Neuronal stem cell (in vitro differentiated cells): ENCODE results near the gene ZNF106. TPM values are rescaled to one million over a fixed set of nuclear protein-coding genes. Genes with fewer than 3 reads are reported as not detected.

Source experiments
- DNase-seq: peaks from one replicate; pipeline ENCODE4 v3.0.0-alpha.2; 2013; ENCODE audit warnings: low spot score
- H2AFZ ChIP-seq: one replicate; pipeline ENCODE4 v1.6.1; 2013; ENCODE audit warnings: mild to moderate bottlenecking, low read length, inconsistent platforms
- H2AK5ac ChIP-seq: 2 replicates; pipeline ENCODE4 v1.6.1; 2013; ENCODE audit warnings: low read depth, mild to moderate bottlenecking, inconsistent platforms, low read length, moderate library complexity, mixed read lengths
- H2BK120ac ChIP-seq: 2 replicates; pipeline ENCODE4 v1.6.1; 2013; ENCODE audit warnings: low read depth, mild to moderate bottlenecking, inconsistent platforms, low read length, moderate library complexity, mixed read lengths
- H2BK12ac ChIP-seq: one replicate; pipeline ENCODE4 v1.6.1; 2013; ENCODE audit warnings: low read length, inconsistent platforms
- H2BK15ac ChIP-seq: 2 replicates; pipeline ENCODE4 v1.6.1; 2013; ENCODE audit warnings: mild to moderate bottlenecking, low read length, inconsistent platforms, mixed read lengths
- H2BK5ac ChIP-seq: one replicate; pipeline ENCODE4 v1.6.1; 2013; ENCODE audit warnings: inconsistent platforms, mild to moderate bottlenecking, low read length, moderate library complexity
- H3K14ac ChIP-seq: one replicate; pipeline ENCODE4 v1.6.1; 2013; ENCODE audit warnings: low read length, inconsistent platforms
- H3K18ac ChIP-seq: 2 replicates; pipeline ENCODE4 v1.6.1; 2013; ENCODE audit warnings: low read length, inconsistent platforms
- H3K23ac ChIP-seq: 2 replicates; pipeline ENCODE4 v1.6.1; 2013; ENCODE audit warnings: low read depth, mild to moderate bottlenecking, mixed read lengths, low read length, inconsistent platforms; ENCODE audit not compliant: poor library complexity
- H3K27ac ChIP-seq: replicated peaks from 3 replicates; pipeline ENCODE4 v1.5.1; 2013; ENCODE audit warnings: low read length, inconsistent platforms
- H3K27me3 ChIP-seq, 3 experiments: 2 replicates each; pipeline ENCODE4 v1.6.1; 2013; ENCODE audit warnings: low read length in 3 of 3, mild to moderate bottlenecking in 2 of 3, inconsistent platforms in 1 of 3, low read depth in 1 of 3, mixed read lengths in 1 of 3, moderate library complexity in 1 of 3; ENCODE audit not compliant: control insufficient read depth in 3 of 3, insufficient read depth in 3 of 3
- H3K36me3 ChIP-seq, 2 donors: replicated peaks in 1 of 2; 2 replicates each; pipeline ENCODE4 v1.6.1; 2013; ENCODE audit warnings: low read length in 2 of 2; ENCODE audit not compliant: control insufficient read depth in 2 of 2, insufficient read depth in 2 of 2
- H3K4ac ChIP-seq: 2 replicates; pipeline ENCODE4 v1.6.1; 2013; ENCODE audit warnings: inconsistent platforms, mild to moderate bottlenecking, low read length, moderate library complexity
- H3K4me1 ChIP-seq, 2 donors: 1 replicate in 1 of 2; 2 replicates in 1 of 2; pipeline ENCODE4 v1.6.1; 2013; ENCODE audit warnings: low read length in 2 of 2, low read depth in 1 of 2; ENCODE audit not compliant: control insufficient read depth in 2 of 2, insufficient read depth in 1 of 2
- H3K4me2 ChIP-seq: one replicate; pipeline ENCODE4 v1.6.1; 2013; ENCODE audit warnings: mild to moderate bottlenecking, low read length, inconsistent platforms; ENCODE audit not compliant: insufficient read depth, poor library complexity, severe bottlenecking
- H3K4me3 ChIP-seq, 2 donors: 2 replicates each; pipeline ENCODE4 v1.5.1; 2013; ENCODE audit warnings: low read length in 2 of 2, mild to moderate bottlenecking in 2 of 2, inconsistent platforms in 1 of 2, moderate library complexity in 1 of 2
- H3K79me1 ChIP-seq: one replicate; pipeline ENCODE4 v1.6.1; 2013; ENCODE audit warnings: low read depth, mild to moderate bottlenecking, inconsistent platforms, low read length, moderate library complexity
- H3K9ac ChIP-seq: one replicate; pipeline ENCODE4 v1.6.1; 2013; ENCODE audit warnings: mild to moderate bottlenecking, low read depth, low read length, inconsistent platforms; ENCODE audit not compliant: poor library complexity
- H3K9me3 ChIP-seq, 2 donors: replicated peaks in 1 of 2; 2 replicates each; pipeline versions ENCODE3 to v1.6.1; 2013; ENCODE audit warnings: low read length in 2 of 2, mild to moderate bottlenecking in 2 of 2, inconsistent platforms in 1 of 2, low read depth in 1 of 2, mixed read lengths in 1 of 2, moderate library complexity in 1 of 2; ENCODE audit not compliant: control insufficient read depth in 2 of 2, insufficient read depth in 1 of 2
- H4K8ac ChIP-seq: one replicate; pipeline ENCODE4 v1.6.1; 2013; ENCODE audit warnings: low read depth, mild to moderate bottlenecking, inconsistent platforms, low read length, moderate library complexity
- H4K91ac ChIP-seq: one replicate; pipeline ENCODE4 v1.6.1; 2013; ENCODE audit warnings: low read length, low read depth, mild to moderate bottlenecking, inconsistent platforms; ENCODE audit not compliant: poor library complexity
- WGBS, 2 donors: extraction: QIAGEN DNeasy Blood & Tissue Kit; methylation state at CpG; one replicate each; pipeline ENCODE4 v1.1.7; 2013; ENCODE audit warnings: missing lambda C conversion rate in 2 of 2, mixed read lengths in 1 of 2; ENCODE audit not compliant: insufficient read length in 2 of 2, insufficient replicate concordance in 1 of 2; ENCODE audit errors: extremely low coverage in 2 of 2; 5-methylcytosine and 5-hydroxymethylcytosine counted together
- polyA plus RNA-seq, 2 experiments: library from polyadenylated mRNA; stranded (reverse); fragments of 200-250 nt; gene quantifications; one replicate each; pipeline ENCODE4 v1.2.3, GENCODE V29; 2013

ZNF106 gene
- 22.2 TPM for polyA plus RNA-seq (2013, experiment 1 of 2)
- polyA plus RNA-seq (2013, experiment 2 of 2): 22.4 TPM

GRCh38 chr15:42490671-42491538 lies at the start of gene ZNF106:
Gene ZNF106 (minus strand): TSS chr15:42491141. CDS start chr15:42472289, 18,852 bp downstream.
- Histone ChIP-seq H2BK12ac (no peak within 1 kb of the TSS), H2AFZ (peak within 1 kb of the TSS; percentile 96), H3K18ac (peak within 1 kb of the TSS; percentile 89), H3K79me1 (peaks cover 2% of the 10 kb centered on the region), H3K27me3 (no peaks in the 10 kb centered on the region), H3K23ac (peak within 1 kb of the TSS; percentile 81), H3K9ac (peak within 1 kb of the TSS; percentile 92), H3K4me3 (peak within 1 kb of the TSS; percentile 82 to 95), H4K91ac (no peak within 1 kb of the TSS), H3K4ac (no peak within 1 kb of the TSS), H3K36me3 (no peaks in the 10 kb centered on the region), H3K4me2 (peak within 1 kb of the TSS; percentile 64), H2AK5ac (no peak within 1 kb of the TSS), H3K27ac (peak within 1 kb of the TSS; percentile 81), H4K8ac (no peak within 1 kb of the TSS), H2BK5ac (peak within 1 kb of the TSS; percentile 33), H2BK15ac (no peak within 1 kb of the TSS), H3K14ac (peak within 1 kb of the TSS; percentile 39), H3K4me1 (peaks cover 1 to 5% of the 10 kb centered on the region in 2 donors), H2BK120ac (no peak within 1 kb of the TSS), H3K9me3 (no peaks in the 10 kb centered on the region)
- no CpG with 5 or more reads among the region's 51 CpGs for WGBS, 2 donors
- DNase-seq: peak; percentile 90

- H2BK5ac ChIP-seq: no peak overlapping the region
- DNase-seq: no peak
- no peak overlapping the region for H3K14ac ChIP-seq
- H2BK15ac ChIP-seq: no peak overlapping the region
- no peak overlapping the region for H2BK12ac ChIP-seq
- WGBS, 2 donors: no CpG with 5 or more reads among the region's 1 CpG
- H3K9me3 ChIP-seq: no peaks in the 10 kb centered on the region
- no peak overlapping the region for H4K91ac ChIP-seq
- peaks cover 0 to 91% of the 10 kb centered on the region in 2 donors for H3K36me3 ChIP-seq
- H3K18ac ChIP-seq: no peak overlapping the region
- H3K4ac ChIP-seq: no peak overlapping the region
- H3K4me1 ChIP-seq: no peaks in the 10 kb centered on the region
- H3K4me3 ChIP-seq: no peak overlapping the region
- H2AK5ac ChIP-seq: no peak overlapping the region
- no peak overlapping the region for H3K4me2 ChIP-seq
- no peaks in the 10 kb centered on the region for H3K79me1 ChIP-seq
- H2AFZ ChIP-seq: no peak overlapping the region
- H3K23ac ChIP-seq: no peak overlapping the region
- H3K27me3 ChIP-seq: no peaks in the 10 kb centered on the region
- H3K9ac ChIP-seq: no peak overlapping the region
- no peak overlapping the region for H3K27ac ChIP-seq
- H2BK120ac ChIP-seq: no peak overlapping the region
- no peak overlapping the region for H4K8ac ChIP-seq
Observed at GRCh38 chr15:42533246-42533645, 42.3 kb upstream of the ZNF106 start.

- Histone ChIP-seq H3K4me3 (no peak overlapping the region), H2BK5ac (no peak overlapping the region), H3K23ac (no peak overlapping the region), H4K8ac (no peak overlapping the region), H2BK12ac (no peak overlapping the region), H3K27me3 (no peaks in the 10 kb centered on the region), H3K4ac (no peak overlapping the region), H2BK120ac (no peak overlapping the region), H3K79me1 (no peaks in the 10 kb centered on the region), H3K27ac (no peak overlapping the region), H3K4me2 (no peak overlapping the region), H2AK5ac (no peak overlapping the region), H3K14ac (no peak overlapping the region), H4K91ac (no peak overlapping the region), H3K36me3 (peaks cover 0 to 76% of the 10 kb centered on the region in 2 donors), H2BK15ac (no peak overlapping the region), H3K4me1 (no peaks in the 10 kb centered on the region), H2AFZ (no peak overlapping the region), H3K18ac (no peak overlapping the region), H3K9ac (no peak overlapping the region), H3K9me3 (no peaks in the 10 kb centered on the region)
- WGBS, 2 donors: no CpG with 5 or more reads among the region's 3 CpGs
- no peak for DNase-seq
Observed at GRCh38 chr15:42528970-42529369, 38.0 kb upstream of the ZNF106 start.

GRCh38 chr15:42523331-42523730 lies 32.4 kb upstream of the ZNF106 start:
- Histone ChIP-seq H2AFZ (no peak overlapping the region), H3K23ac (no peak overlapping the region), H2AK5ac (no peak overlapping the region), H3K36me3 (peaks cover 0 to 68% of the 10 kb centered on the region in 2 donors), H3K9me3 (peaks cover 0 to 4% of the 10 kb centered on the region in 2 donors), H2BK5ac (no peak overlapping the region), H3K14ac (no peak overlapping the region), H2BK120ac (no peak overlapping the region), H3K18ac (no peak overlapping the region), H3K79me1 (no peaks in the 10 kb centered on the region), H3K4me2 (no peak overlapping the region), H2BK15ac (no peak overlapping the region), H3K4ac (no peak overlapping the region), H3K4me1 (no peaks in the 10 kb centered on the region), H3K4me3 (no peak overlapping the region), H3K9ac (no peak overlapping the region), H4K8ac (no peak overlapping the region), H2BK12ac (no peak overlapping the region), H3K27me3 (no peaks in the 10 kb centered on the region), H4K91ac (no peak overlapping the region), H3K27ac (no peak overlapping the region)
- DNase-seq: no peak
- WGBS, 2 donors: no CpG with 5 or more reads among the region's 2 CpGs
